ENCODE results near the gene CCNL2.
"Not testable (repeated sequence)": the region's sequence is repeated elsewhere in the genome, so short reads cannot be mapped to it uniquely, and the experiment has no call there.

CCNL2 gene

GRCh38 chr1:1430992-1431844, 32.1 kb upstream of the CCNL2 start:
- no peak overlapping the region for H3K27ac ChIP-seq (ENCODE audit: low read length)
- H4K20me1 ChIP-seq (ENCODE audit: insufficient read depth, low read length), result no peaks in the 10 kb centered on the region
- H2AFZ ChIP-seq (ENCODE audit: low read depth, low read length), result no peak overlapping the region
- H3K9ac ChIP-seq (ENCODE audit: low read depth, low read length), result no peak overlapping the region
- TF ChIP-seq CTCF (IDR thresholded peaks at IDR 0.05; ENCODE audit: borderline replicate concordance, extremely low read depth, low read length, poor library complexity, severe bottlenecking), result no peak
- no peak for TF ChIP-seq EZH2 (IDR thresholded peaks at IDR 0.05; ENCODE audit: borderline replicate concordance, low read depth, low read length, severe bottlenecking)
- no peak overlapping the region for H3K4me2 ChIP-seq (ENCODE audit: insufficient read depth, low read length)
- DNase-seq, result no peak
- H3K79me2 ChIP-seq (ENCODE audit: insufficient read depth, low read length), result no peaks in the 10 kb centered on the region
- no peaks in the 10 kb centered on the region for H3K36me3 ChIP-seq (ENCODE audit: insufficient read depth, low read length)
- no peak for ATAC-seq (ENCODE audit: insufficient read depth, low read depth)
- H3K27me3 ChIP-seq (ENCODE audit: insufficient read depth, low read length, poor library complexity), result no peaks in the 10 kb centered on the region
- H3K9me3 ChIP-seq (ENCODE audit: insufficient read depth, low read length, severe bottlenecking), result no peaks in the 10 kb centered on the region
- H3K4me3 ChIP-seq (ENCODE audit: low read depth in 1 of 2, low read length in 2 of 2), result no peak overlapping the region
- peaks cover 6% of the 10 kb centered on the region; the same call in 1 of the 2 replicates for H3K4me1 ChIP-seq (ENCODE audit: insufficient read depth, low read length)

- Histone ChIP-seq H3K4me2 (ENCODE audit: insufficient read depth, low read length) (no peak overlapping the region), H3K4me1 (ENCODE audit: insufficient read depth, low read length) (peaks cover 6% of the 10 kb centered on the region; the same call in 1 of the 2 replicates), H3K4me3 (ENCODE audit: low read depth in 1 of 2, low read length in 2 of 2) (no peak overlapping the region), H3K36me3 (ENCODE audit: insufficient read depth, low read length) (no peaks in the 10 kb centered on the region), H3K9me3 (ENCODE audit: insufficient read depth, low read length, severe bottlenecking) (no peaks in the 10 kb centered on the region), H2AFZ (ENCODE audit: low read depth, low read length) (no peak overlapping the region), H3K79me2 (ENCODE audit: insufficient read depth, low read length) (no peaks in the 10 kb centered on the region), H4K20me1 (ENCODE audit: insufficient read depth, low read length) (no peaks in the 10 kb centered on the region), H3K27ac (ENCODE audit: low read length) (no peak overlapping the region), H3K9ac (ENCODE audit: low read depth, low read length) (no peak overlapping the region), H3K27me3 (ENCODE audit: insufficient read depth, low read length, poor library complexity) (no peaks in the 10 kb centered on the region)
- ATAC-seq (ENCODE audit: insufficient read depth, low read depth), result no peak
- TF ChIP-seq CTCF (IDR thresholded peaks at IDR 0.05; ENCODE audit: borderline replicate concordance, extremely low read depth, low read length, poor library complexity, severe bottlenecking) (no peak), EZH2 (IDR thresholded peaks at IDR 0.05; ENCODE audit: borderline replicate concordance, low read depth, low read length, severe bottlenecking) (no peak)
- no peak for DNase-seq
Observed at GRCh38 chr1:1430114-1430982, 31.2 kb upstream of the CCNL2 start.

- H3K27me3 ChIP-seq (ENCODE audit: insufficient read depth, low read length, poor library complexity), result no peaks in the 10 kb centered on the region
- H3K79me2 ChIP-seq (ENCODE audit: insufficient read depth, low read length), result no peaks in the 10 kb centered on the region
- no peaks in the 10 kb centered on the region for H4K20me1 ChIP-seq (ENCODE audit: insufficient read depth, low read length)
- no peak overlapping the region for H3K27ac ChIP-seq (ENCODE audit: low read length)
- peaks cover 6% of the 10 kb centered on the region; the same call in 1 of the 2 replicates for H3K4me1 ChIP-seq (ENCODE audit: insufficient read depth, low read length)
- no peak overlapping the region for H2AFZ ChIP-seq (ENCODE audit: low read depth, low read length)
- no peak overlapping the region for H3K9ac ChIP-seq (ENCODE audit: low read depth, low read length)
- H3K9me3 ChIP-seq (ENCODE audit: insufficient read depth, low read length, severe bottlenecking), result no peaks in the 10 kb centered on the region
- H3K36me3 ChIP-seq (ENCODE audit: insufficient read depth, low read length), result no peaks in the 10 kb centered on the region
- H3K4me3 ChIP-seq (ENCODE audit: low read depth in 1 of 2, low read length in 2 of 2), result no peak overlapping the region
- H3K4me2 ChIP-seq (ENCODE audit: insufficient read depth, low read length), result no peak overlapping the region
- ATAC-seq (ENCODE audit: insufficient read depth, low read depth), result no peak
- DNase-seq, result no peak
- TF ChIP-seq EZH2 (IDR thresholded peaks at IDR 0.05; ENCODE audit: borderline replicate concordance, low read depth, low read length, severe bottlenecking) (no peak), CTCF (IDR thresholded peaks at IDR 0.05; ENCODE audit: borderline replicate concordance, extremely low read depth, low read length, poor library complexity, severe bottlenecking) (no peak)
Observed at GRCh38 chr1:1429671-1430073, 30.5 kb upstream of the CCNL2 start.

- not testable (repeated sequence) for H3K9me3 ChIP-seq (ENCODE audit: insufficient read depth, low read length, severe bottlenecking); H3K79me2 ChIP-seq (ENCODE audit: insufficient read depth, low read length); ATAC-seq (ENCODE audit: insufficient read depth, low read depth); DNase-seq; H3K4me1 ChIP-seq (ENCODE audit: insufficient read depth, low read length); H4K20me1 ChIP-seq (ENCODE audit: insufficient read depth, low read length); H3K4me2 ChIP-seq (ENCODE audit: insufficient read depth, low read length); H3K9ac ChIP-seq (ENCODE audit: low read depth, low read length); H3K36me3 ChIP-seq (ENCODE audit: insufficient read depth, low read length); H3K4me3 ChIP-seq (ENCODE audit: low read depth in 1 of 2, low read length in 2 of 2); H3K27ac ChIP-seq (ENCODE audit: low read length); H3K27me3 ChIP-seq (ENCODE audit: insufficient read depth, low read length, poor library complexity); H2AFZ ChIP-seq (ENCODE audit: low read depth, low read length)
Observed at GRCh38 chr1:1428967-1429366, 29.8 kb upstream of the CCNL2 start.

Data from DND-41 (cell line).